ENCODE results near the gene FRS3. TPM values are rescaled to one million over a fixed set of nuclear protein-coding genes. Genes with fewer than 3 reads are reported as not detected.

The FRS3 gene
- total RNA-seq, 6 donors from 2014 or later, result 4.1 to 26.2 (median 6.8) TPM

DNA sequence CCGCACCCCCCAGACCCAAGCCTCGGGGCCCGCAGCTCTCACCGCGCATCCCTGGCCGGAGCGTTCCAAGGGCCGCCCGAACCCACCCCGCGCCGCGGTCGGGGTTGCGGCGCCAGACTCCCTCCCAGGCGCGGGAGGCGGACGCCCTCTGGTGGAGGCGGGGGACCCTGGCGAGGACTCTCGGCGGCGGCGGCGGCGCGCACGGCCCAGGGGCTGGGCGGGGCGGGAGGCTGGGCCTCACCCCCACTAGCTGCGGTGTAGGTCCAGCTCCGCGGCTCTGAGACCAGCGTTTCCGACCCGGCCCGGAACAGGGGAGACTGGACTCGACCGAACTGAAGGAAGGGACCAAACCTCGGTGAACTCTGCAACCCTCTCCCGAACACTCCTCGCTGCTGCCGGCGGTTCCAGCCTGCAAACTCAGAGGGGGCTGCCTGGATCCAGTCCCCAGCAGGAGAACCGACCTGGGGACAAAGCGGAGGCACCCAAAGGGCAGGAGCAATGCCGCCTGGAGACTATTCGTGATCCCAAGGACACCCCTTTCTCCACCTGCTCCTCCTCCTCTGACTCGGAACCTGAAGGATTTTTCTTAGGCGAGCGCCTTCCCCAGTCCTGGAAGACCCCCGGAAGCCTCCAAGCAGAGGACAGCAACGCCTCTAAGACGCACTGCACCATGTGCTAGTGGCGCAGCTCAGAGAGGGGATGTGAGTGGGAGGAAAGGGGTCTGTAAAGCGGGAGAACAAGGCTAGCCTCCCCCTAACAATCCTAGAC lies 6.9 kb upstream of the FRS3 start:
- Histone ChIP-seq H3K27me3 (no peaks in the 10 kb centered on the region), H3K36me3 (peaks cover 5 to 30% (median 14%) of the 10 kb centered on the region in 4 donors), H3K9me3 (no peaks in the 10 kb centered on the region), H3K27ac (peak overlapping the region; percentile 86 to 97 (median 94)), H3K4me3 (peak overlapping the region; percentile 64 to 84 (median 80)), H3K4me1 (peaks cover 45 to 71% (median 49%) of the 10 kb centered on the region in 4 donors)
- TF ChIP-seq, protein P1, sequence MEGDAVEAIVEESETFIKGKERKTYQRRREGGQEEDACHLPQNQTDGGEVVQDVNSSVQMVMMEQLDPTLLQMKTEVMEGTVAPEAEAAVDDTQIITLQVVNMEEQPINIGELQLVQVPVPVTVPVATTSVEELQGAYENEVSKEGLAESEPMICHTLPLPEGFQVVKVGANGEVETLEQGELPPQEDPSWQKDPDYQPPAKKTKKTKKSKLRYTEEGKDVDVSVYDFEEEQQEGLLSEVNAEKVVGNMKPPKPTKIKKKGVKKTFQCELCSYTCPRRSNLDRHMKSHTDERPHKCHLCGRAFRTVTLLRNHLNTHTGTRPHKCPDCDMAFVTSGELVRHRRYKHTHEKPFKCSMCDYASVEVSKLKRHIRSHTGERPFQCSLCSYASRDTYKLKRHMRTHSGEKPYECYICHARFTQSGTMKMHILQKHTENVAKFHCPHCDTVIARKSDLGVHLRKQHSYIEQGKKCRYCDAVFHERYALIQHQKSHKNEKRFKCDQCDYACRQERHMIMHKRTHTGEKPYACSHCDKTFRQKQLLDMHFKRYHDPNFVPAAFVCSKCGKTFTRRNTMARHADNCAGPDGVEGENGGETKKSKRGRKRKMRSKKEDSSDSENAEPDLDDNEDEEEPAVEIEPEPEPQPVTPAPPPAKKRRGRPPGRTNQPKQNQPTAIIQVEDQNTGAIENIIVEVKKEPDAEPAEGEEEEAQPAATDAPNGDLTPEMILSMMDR (IDR thresholded peaks at IDR 0.05), result peak; percentile 87 to 97 (median 93)
- TF ChIP-seq EP300 (IDR thresholded peaks at IDR 0.05), result no peak
- peak; percentile 42 to 58 for TF ChIP-seq POLR2AphosphoS5 (IDR thresholded peaks at IDR 0.05)
- peak in 2 of 4 donors; percentile 20 to 54 for TF ChIP-seq POLR2A (IDR thresholded peaks at IDR 0.05)
- DNase-seq, result peak; percentile 92 to 98
- 0 to 1% methylated on average over 18 to 33 of the region's 58 CpGs for WGBS, 2 donors
- ATAC-seq (ENCODE audit: low FRiP score in 2 of 2), result peak; percentile 95

DNA sequence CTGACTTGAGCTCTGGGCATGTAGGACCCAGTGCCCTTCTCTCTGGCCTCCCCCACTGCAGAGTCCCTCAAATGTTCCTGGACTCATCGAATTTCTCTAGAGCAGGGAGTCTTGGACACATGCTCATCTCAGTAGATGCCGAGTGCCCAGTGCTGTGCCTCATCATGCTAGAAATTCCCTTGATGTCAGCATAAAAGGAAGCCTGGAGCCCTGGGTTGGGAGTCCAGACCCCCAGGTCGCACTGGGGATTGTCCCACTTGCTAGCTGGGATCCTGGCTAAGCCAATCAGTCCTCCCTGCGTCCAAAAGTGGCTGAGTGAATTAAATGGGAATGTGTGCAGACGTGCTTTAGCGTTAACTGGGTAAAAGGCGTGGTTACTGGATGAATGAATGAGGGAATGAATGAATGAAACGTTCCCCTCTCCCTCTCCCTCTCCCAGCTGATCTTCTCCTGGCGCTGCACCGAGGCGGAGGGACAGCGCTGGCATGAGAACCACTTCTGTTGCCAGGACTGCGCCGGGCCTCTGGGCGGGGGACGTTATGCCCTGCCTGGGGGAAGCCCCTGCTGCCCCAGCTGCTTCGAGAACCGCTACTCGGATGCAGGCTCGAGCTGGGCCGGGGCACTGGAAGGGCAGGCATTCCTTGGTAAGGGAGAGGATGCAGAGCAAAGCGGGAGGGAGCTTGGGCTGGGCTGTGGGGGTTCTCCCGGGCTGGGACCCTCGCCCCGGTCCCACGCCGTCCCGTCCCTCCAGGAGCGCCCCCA lies 6.2 kb upstream of the FRS3 start:
- Histone ChIP-seq H3K27me3 (no peaks in the 10 kb centered on the region), H3K27ac (peak overlapping the region; percentile 56 to 97 (median 90)), H3K4me1 (peaks cover 52 to 79% (median 55%) of the 10 kb centered on the region in 4 donors), H3K4me3 (peak overlapping the region; percentile 11 to 84 (median 73)), H3K36me3 (peaks cover 2 to 23% (median 11%) of the 10 kb centered on the region in 4 donors), H3K9me3 (no peaks in the 10 kb centered on the region)
- ATAC-seq (ENCODE audit: low FRiP score in 2 of 2) (peak in 1 of 2 donors; percentile 0), DNase-seq (no peak)
- WGBS, 2 donors, result 28 to 32% methylated on average over 18 to 23 of the region's 29 CpGs
- no peak for TF ChIP-seq POLR2A (IDR thresholded peaks at IDR 0.05)
- no peak for TF ChIP-seq EP300 (IDR thresholded peaks at IDR 0.05)
- TF ChIP-seq POLR2AphosphoS5 (IDR thresholded peaks at IDR 0.05), result no peak
- TF ChIP-seq, protein P1 (IDR thresholded peaks at IDR 0.05), result no peak

DNA sequence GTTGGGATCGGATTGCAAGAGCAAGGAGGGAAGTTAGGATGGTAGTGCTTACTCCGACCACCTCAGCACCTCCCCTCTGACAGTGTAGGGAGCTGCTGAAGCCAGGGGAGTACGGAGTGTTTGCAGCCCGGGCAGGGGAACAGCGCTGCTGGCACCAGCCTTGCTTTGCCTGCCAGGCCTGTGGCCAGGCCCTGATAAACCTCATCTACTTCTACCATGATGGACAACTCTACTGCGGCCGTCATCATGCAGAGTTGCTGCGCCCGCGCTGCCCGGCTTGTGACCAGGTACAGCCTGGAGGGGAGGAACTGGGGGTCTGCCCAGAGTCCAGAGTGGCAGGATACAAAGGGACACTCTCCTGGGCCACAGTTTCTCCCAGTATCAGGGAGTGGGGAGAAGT lies 5.6 kb upstream of the FRS3 start:
- WGBS, 2 donors, result 80 to 82% methylated on average over 11 of the region's 11 CpGs
- peak overlapping the region; percentile 45 to 97 (median 75) for H3K27ac ChIP-seq
- peak overlapping the region in 2 of 4 donors; percentile 64 to 82 for H3K4me3 ChIP-seq
- H3K27me3 ChIP-seq, result no peaks in the 10 kb centered on the region
- DNase-seq (peak in 1 of 2 donors; percentile 74), ATAC-seq (ENCODE audit: low FRiP score in 2 of 2) (no peak)
- peaks cover 55 to 81% (median 55%) of the 10 kb centered on the region in 4 donors for H3K4me1 ChIP-seq
- H3K9me3 ChIP-seq, result no peaks in the 10 kb centered on the region
- H3K36me3 ChIP-seq, result peaks cover 2 to 17% (median 9%) of the 10 kb centered on the region in 4 donors
- TF ChIP-seq, protein P1 (IDR thresholded peaks at IDR 0.05), result no peak
- no peak for TF ChIP-seq POLR2AphosphoS5 (IDR thresholded peaks at IDR 0.05)
- no peak for TF ChIP-seq EP300 (IDR thresholded peaks at IDR 0.05)
- TF ChIP-seq POLR2A (IDR thresholded peaks at IDR 0.05), result no peak

GRCh38 chr6:41784581-41785171 lies 5.0 kb upstream of the FRS3 start:
- TF ChIP-seq EP300 (IDR thresholded peaks at IDR 0.05) (no peak), POLR2AphosphoS5 (IDR thresholded peaks at IDR 0.05) (no peak), POLR2A (IDR thresholded peaks at IDR 0.05) (no peak)
- TF ChIP-seq, protein P1 (IDR thresholded peaks at IDR 0.05), result no peak
- Histone ChIP-seq H3K4me3 (no peak overlapping the region), H3K36me3 (peaks cover 2 to 12% (median 5%) of the 10 kb centered on the region in 4 donors), H3K27ac (peak overlapping the region; percentile 45 to 97 (median 75)), H3K27me3 (no peaks in the 10 kb centered on the region), H3K9me3 (no peaks in the 10 kb centered on the region), H3K4me1 (peaks cover 51 to 75% (median 53%) of the 10 kb centered on the region in 4 donors)
- WGBS, 2 donors, result 40 to 56% methylated on average over 5 of the region's 5 CpGs
- DNase-seq, result peak in 1 of 2 donors; percentile 56
- ATAC-seq (ENCODE audit: low FRiP score in 2 of 2), result no peak
